ENCODE results near the gene SLC5A2. TPM values are rescaled to one million over a fixed set of nuclear protein-coding genes. Genes with fewer than 3 reads are reported as not detected.

Gene SLC5A2
- total RNA-seq, 1 donor from 2014 or later: not detected

DNA sequence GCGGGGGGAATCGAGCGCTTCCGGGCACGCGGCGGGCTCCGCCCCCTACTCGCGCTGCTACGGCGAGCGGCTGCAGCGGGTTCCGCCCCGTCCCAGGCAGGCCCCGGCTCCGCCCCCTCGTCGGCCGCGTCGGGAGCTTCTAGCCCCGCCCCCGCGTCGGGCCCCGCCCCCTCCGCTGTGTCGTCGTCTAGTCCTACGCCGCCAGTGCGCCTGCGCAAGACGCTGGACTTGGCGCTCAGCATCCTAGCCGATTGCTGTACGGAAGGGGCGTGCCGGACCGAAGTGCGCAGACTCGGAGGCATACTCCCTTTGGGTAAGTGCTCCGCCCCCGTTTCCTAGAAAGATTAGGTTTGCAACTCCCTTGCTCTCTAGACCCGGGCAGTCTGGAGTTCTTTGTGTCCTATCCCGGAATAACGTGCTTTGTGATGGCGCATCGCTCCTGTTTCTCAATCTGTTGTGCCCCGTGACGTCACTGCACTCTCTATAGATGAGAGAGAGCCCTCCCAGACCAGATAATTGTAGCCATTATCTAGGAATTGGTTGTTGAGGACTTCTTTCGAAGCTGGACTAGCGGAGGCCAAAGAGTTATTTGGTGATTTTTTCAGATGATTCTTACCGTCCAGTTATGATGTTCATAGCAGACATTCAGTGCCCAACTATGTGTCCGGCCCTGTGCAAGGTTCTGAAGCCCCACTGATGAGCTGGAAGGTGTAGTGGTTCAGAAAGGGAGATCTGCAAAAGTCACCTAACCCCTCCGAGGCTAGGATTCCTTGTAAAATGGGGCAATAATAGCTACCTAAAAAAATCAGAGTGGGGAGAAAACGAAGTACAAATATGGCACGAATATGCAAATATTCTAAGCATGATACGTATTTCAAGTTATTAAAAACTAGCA is 23.0 kb upstream of the SLC5A2 start:
- peak; percentile 99 for DNase-seq (ENCODE audit: low read depth)

DNA sequence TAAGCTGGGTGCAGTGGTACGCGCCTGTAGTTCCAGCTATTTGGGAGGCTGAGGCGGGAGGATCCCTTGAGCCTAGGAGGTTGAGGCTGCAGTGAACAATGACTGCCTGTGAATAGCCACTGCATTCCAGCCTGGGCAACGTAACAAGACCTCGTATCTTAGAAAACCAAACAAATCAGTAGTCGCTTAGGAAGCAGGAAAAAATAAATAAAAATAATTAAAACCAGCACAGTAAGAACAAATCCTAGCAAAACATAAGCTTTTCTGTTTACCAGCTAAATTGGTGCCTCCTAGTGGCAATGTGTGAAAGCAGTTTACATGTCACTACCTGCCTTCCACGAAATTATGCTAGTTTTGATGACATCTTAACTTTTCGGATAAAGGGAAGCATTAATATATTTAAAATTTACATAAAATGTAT is 22.3 kb upstream of the SLC5A2 start:
- peak; percentile 45 for DNase-seq (ENCODE audit: low read depth)

DNA sequence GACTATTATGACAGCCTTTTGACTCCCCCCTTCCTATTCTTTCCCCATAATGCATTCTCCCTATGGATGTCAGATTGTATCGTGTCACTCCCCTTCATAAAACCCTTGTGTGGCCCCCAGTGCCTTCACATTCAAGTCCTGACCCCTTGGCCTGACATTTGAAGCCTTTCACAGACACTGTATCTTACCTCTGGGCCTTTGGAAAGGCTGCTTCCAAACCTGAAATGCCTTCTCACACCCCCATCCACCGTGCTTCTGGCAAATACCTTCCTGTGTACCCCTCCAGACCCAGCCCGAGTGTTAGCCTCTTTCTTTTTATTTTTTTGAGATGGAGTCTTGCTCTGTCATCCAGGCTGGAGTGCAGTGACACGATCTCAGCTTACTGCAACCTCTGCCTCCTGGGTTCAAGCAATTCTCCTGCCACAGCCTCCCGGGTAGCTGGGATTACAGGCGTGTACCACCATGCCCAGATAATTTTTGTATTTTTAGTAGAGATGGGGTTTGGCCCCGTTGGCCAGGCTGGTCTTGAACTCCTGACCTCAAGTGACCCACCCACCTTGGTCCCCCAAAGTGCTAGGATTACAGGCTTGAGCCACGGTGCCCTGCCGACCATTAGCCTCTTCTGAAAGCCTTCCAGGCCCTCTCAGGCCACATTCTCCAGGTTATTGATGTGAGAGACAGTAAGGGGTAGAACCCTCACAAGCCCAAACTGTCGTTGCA is 21.6 kb upstream of the SLC5A2 start:
- no peak for DNase-seq (ENCODE audit: low read depth)

DNA sequence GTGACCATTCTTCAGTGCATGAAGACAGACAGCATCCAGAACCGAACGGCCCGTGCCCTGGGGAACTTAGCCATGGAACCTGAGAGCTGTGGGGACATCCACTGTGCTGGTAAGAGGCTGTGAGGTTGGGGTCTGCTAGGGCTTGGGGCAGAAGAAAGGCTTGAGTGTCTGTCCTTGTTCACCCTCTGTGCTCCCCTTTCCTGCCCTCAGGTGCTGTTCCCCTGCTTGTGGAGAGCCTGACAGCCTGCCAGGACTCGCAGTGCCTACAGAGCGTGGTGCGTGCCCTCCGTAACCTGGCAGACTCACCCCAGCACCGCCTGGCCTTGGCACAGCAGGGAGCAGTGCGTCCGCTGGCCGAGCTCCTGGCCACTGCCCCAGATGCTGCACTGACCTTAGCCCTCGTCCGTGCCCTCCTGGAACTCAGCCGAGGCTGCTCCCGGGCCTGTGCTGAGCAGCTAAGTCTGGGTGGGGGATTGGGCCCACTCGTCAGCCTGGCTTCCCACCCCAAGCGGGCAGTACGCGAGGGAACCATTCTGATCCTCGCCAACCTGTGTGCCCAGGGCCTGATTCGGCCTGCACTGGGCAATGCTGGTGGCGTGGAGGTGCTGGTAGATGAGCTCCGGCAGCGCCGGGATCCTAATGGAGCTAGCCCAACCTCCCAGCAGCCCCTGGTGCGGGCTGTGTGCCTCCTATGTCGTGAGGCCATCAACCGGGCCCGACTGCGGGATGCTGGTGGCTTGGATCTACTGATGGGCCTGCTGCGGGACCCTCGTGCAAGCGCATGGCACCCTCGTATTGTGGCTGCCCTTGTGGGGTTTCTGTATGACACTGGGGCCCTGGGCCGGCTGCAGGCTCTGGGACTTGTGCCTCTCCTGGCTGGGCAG is 20.8 kb upstream of the SLC5A2 start:
- no peak for DNase-seq (ENCODE audit: low read depth)

DNA sequence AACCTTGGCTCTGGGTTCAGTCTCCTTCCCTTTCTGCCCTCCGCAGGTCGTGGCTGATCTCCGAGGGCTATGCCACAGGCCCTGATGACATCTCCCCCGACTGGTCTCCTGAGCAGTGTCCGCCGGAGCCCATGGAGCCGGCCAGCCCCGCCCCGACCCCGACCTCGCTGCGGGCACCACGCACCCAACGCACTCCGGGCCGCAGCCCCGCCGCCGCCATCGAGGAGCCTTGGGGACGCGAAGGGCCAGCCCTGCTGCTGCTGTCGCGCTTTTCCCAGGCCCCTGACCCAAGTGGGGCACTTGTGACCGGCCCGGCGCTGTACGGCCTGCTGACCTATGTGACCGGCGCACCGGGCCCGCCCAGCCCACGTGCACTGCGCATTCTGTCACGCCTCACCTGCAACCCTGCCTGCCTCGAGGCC is 18.6 kb upstream of the SLC5A2 start:
- no peak for DNase-seq (ENCODE audit: low read depth)

DNA sequence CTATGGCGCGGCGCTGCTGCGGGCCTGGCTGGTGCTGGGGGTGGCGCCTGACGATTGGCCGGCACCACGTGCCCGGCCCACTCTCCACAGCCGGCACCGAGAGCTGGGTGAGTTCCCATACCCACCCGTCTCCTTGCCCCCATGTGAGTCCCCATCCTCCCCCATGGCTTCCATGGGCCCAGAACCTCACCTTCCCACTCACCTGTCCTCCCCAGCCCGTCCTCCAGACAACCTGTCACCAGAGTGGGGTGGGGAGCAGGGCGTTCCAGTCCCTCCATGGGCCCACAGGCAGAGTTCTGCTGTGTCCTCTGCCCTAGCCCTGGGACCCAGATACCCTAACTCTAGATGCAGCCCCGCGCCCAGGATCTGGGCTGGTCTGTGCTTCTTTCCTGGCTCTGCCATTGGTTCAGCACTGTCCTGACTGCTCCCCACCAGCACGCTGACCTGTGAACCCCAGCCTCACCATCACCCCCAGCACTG is 18.1 kb upstream of the SLC5A2 start:
- no peak for DNase-seq (ENCODE audit: low read depth)

DNA sequence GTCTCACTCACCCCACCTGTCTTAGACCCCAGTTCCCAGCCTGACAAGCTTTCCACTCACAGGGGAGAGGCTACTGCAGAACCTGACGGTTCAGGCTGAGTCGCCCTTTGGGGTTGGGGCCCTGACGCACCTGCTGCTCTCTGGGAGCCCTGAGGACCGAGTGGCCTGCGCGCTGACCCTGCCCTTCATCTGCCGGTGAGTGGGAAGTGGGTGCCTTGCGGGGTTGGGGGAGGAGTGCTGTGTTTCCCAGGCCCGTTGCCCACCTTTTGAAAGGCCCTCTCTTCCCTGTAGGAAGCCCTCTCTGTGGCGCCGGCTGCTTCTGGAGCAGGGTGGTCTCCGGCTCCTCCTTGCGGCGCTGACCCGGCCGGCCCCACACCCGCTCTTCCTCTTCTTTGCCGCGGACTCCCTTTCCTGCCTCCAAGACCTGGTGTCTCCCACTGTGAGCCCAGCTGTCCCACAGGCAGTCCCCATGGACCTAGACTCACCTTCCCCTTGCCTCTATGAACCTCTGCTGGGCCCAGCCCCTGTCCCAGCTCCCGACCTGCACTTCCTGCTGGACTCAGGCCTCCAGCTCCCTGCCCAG is 17.0 kb upstream of the SLC5A2 start:
- no peak for DNase-seq (ENCODE audit: low read depth)

DNA sequence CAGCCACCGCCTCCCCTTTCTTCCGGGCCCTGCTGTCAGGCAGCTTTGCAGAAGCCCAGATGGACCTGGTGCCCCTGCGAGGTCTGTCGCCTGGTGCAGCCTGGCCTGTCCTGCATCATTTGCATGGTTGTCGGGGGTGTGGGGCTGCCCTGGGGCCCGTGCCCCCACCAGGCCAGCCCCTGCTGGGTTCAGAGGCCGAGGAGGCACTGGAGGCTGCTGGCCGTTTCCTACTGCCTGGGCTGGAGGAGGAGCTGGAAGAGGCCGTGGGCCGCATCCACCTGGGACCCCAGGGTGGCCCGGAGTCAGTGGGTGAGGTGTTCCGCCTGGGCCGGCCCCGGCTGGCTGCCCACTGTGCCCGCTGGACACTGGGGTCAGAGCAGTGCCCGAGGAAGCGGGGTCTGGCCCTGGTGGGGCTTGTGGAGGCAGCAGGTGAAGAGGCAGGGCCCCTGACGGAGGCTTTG is 16.5 kb upstream of the SLC5A2 start:
- DNase-seq (ENCODE audit: low read depth): no peak

DNA sequence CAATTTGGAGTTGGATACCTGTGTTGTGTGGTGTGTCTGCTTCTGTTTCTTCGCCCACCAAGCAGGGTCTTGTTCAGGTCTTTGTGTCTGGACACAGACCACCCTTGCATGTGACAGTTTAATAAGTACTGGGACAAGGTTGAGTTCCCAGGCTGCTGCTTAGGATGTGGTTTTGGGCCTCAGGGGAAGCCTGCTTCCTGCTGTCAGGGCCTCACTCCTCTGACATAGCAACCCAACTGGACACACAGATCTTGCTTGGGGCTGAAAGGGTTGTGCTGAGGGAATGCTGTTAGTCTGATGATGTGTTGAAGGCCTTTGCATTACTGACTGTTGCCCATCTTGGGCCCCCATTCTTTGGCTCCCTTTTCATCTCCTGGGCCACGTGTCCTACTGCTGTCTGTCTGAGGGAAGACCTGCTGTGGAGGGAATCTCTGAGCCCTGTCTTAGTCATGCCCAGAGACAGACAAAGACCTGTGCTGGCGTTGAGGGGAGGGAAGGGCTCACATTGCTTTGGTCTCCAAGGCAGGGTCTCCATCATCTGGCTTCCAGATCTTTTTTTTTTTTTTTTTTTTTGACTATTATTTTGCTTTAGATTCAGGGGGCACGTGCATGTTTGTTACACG is 15.7 kb upstream of the SLC5A2 start:
- peak; percentile 37 for DNase-seq (ENCODE audit: low read depth)

DNA sequence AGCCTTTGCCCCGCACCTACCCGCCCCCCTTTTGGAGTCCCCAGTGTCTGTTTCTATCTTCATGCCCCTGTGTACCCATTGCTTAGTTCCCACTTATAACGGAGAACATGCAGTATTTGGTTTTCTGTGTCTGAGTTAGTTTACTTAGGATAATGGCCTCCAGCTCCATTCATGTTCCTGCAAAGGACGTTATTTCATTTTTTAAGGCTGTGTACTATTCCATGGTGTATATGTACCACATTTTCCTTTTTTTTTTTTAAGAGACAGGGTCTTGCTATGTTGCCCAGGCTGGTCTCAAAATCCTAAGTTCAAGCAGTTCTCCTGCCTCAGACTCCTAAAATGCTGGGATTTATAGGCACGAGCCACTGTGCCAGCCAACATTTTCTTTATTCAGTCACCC is 15.1 kb upstream of the SLC5A2 start:
- DNase-seq (ENCODE audit: low read depth): no peak

DNA sequence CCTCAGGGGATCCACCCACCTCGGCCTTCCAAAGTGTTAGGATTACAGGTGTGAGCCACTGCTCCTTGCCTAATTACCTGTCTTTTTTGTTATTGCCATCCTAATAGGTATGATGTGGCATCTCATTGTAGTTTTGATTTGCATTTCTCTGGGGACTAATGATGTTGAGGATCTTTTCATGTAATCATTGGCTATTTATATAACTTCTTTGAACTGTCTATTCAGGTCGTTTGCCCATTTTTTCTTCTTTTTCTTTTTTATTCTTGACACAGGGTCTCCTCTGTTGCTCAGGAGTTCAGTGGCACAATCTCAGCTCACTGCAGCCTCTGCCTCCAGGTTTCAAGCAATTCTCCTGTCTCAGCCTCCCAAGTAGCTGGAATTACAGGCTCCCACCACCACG is 12.3 kb upstream of the SLC5A2 start:
- no peak for DNase-seq (ENCODE audit: low read depth)

DNA sequence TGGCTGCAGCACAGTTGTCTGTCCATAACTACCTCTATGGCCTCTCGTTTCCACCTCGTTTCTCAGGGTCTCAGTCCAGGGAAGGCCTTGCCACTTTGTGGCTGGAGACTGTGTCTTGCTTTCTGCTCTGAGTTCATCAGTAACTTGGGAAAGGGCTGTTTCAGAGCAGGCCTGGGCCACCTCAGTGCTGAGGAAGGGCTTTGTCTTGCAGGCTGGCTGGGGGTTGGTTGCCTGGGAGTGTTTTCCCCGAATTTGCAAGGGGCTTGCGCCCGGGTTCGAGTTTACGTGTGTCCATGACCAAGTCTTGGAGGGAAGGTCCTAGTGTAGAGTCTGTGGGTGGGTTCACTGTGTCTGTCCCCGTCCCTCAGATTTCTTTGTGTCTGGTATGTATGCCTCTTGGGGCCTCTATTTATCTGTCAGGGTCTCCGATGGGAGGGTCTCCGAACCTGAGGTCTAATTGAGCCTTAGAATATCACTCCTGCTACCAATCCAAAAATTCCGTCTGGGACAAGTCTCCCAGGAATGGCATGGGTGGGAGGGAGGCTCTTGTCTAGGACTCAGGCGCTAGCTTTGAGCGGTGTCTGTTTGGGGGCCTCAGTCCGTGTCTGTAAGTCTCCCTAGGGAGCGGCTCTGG is 11.6 kb upstream of the SLC5A2 start:
- DNase-seq (ENCODE audit: low read depth): no peak

DNA sequence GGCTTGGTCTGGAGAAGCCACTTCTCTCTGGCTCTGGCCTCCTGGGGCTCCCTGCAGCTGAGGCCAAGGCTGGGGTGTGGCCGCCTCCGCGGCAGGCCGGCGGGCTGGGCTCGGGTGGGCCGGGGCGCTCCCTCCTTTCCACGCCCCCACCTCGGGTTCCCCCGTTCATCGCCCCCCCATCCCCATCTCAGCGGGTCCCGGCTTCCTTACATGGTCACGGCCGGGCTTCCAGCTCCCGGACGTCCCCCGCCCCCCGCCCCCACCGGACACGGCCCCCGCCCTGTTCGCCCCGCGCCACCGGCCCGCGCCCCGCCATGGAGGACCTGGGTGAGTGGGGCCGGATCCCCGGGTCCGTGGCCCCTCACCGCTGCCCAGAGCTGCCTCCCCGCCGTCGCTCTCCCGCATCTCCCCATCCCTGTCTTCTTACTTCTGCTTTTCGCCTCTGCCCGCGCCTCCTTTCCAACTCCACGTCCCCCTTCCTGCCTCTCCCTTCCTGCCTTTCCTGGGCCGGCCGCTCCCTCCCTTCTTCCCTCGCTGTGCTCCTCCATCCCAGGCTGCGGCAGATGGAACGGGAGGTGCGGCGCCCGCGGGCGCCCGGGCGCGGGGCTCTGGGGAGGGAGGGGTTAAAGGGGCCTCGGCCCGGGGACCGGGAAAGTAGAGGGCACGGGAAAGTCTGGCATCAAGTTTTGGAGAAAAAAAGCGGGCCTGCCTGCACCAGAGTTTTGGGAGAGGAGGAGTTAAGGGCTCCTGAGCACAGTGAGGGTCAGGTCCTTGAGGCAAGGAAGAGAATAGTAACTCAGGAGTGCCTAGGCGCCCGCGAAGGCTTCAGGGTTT is 10.8 kb upstream of the SLC5A2 start, which contains the start of gene TGFB1I1:
Gene TGFB1I1 (plus strand): TSS at position 278 of the 834 bp plus-strand sequence. CDS start 37 bp downstream, at position 315.
- DNase-seq (ENCODE audit: low read depth): peak; percentile 81

DNA sequence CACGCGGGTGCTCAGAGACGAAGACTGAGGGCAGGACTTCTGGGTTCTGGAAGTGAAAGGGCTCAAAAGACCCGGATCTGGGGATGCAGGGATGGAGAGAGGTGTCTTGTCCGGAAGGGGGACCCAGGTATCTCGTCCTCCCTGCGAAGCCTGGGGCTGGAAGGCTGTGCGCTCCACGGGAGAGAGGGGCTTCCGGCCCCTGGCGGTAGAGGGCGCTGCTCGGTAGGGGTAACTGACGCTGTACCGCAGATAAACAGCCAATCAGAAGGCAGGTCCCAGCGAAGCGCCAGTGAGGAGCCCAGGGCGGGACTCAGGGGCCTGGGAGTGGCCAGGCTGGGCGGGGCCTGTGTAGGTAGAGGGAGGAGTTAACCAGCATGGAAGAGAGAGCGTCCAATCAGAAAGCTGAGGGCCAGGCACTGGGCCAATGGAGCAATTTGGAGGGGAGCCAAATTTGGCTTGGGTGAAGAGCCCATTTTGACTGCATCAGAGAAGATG is 10.2 kb upstream of the SLC5A2 start:
- DNase-seq (ENCODE audit: low read depth): peak; percentile 69

DNA sequence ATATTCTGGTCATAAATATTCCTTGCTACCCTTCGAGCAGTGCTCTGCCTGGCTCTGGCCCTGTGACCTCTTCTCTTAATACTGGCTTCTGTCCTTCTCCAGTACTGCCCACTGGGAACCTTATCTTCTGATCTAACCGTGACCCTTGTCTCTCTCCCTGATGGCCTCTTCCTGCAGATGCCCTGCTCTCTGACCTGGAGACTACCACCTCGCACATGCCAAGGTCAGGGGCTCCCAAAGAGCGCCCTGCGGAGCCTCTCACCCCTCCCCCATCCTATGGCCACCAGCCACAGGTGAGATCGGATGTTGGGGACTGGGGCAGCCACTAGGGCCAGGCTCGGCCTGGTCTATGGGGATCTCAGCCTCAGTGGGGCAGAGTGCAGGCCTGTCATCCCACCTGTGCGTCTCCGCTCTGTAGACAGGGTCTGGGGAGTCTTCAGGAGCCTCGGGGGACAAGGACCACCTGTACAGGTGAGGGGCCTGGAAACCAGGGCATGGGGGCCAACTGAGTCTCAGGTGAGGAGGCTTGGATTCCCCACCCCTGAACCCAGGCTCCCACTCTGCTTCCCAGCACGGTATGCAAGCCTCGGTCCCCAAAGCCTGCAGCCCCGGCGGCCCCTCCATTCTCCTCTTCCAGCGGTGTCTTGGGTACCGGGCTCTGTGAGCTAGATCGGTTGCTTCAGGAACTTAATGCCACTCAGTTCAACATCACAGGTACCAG is 9.5 kb upstream of the SLC5A2 start:
- no peak for DNase-seq (ENCODE audit: low read depth)

DNA sequence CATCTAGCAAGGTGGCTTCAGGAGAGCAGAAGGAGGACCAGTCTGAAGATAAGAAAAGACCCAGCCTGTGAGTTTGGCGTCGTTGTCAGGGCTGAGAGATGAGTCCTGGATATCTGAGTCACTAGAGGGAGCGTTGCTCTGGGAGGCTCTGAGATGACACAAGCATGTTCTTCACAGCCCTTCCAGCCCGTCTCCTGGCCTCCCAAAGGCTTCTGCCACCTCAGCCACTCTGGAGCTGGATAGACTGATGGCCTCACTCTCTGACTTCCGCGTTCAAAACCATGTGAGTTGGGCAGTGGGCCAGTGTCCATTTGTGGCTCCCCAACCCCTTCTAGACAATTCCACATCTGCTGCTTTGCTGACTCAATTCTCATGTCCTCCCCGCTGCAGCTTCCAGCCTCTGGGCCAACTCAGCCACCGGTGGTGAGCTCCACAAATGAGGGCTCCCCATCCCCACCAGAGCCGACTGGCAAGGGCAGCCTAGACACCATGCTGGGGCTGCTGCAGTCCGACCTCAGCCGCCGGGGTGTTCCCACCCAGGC is 8.7 kb upstream of the SLC5A2 start:
- peak; percentile 82 for DNase-seq (ENCODE audit: low read depth)

Measured in myocyte (in vitro differentiated cells).